H1 (cell line): ENCODE data around the gene MAST1. TPM values are rescaled to one million over a fixed set of nuclear protein-coding genes. Genes with fewer than 3 reads are reported as not detected.

Source experiments
- CHD7 ChIP-seq: fragments of 300-600 bp; sonication (generic); IDR thresholded peaks from 2 replicates; pipeline ENCODE4 v1.7.1; 2012; ENCODE audit warnings: low read length, moderate library complexity, mild to moderate bottlenecking, inconsistent platforms; ENCODE audit not compliant: insufficient replicate concordance
- polyA plus RNA-seq, 7 experiments: library from polyadenylated mRNA; depleted of rRNA in 3 of 7; stranded (reverse) in 5 of 7; unstranded in 2 of 7; fragments of >200 nt in 5 of 7; fragments of 200-250 nt in 2 of 7; gene quantifications; 1 replicate in 5 of 7; 2 replicates in 1 of 7; 4 replicates in 1 of 7; pipeline versions ENCODE4 v1.2.1 to v1.2.3, GENCODE V29; 2011 to 2013; ENCODE audit warnings: missing spikeins in 2 of 7, mixed read lengths in 2 of 7
- total RNA-seq: library from RNA; stranded (reverse); fragmentation: NEBNext Ultra II Directional; extraction: Animal tissue kit (Norgen Biotek cat#: 25700); gene quantifications from 2 replicates; pipeline ENCODE4 v1.2.1, GENCODE V29; 2021

The MAST1 gene
- total and polyA plus RNA-seq, 2 of the 8 experiments (the other 6 are each of a cell fraction or from before 2014, with no cell fraction given) = 15.6 to 28.3 TPM

GRCh38 chr19:12865746-12866415 is 27.6 kb downstream of the MAST1 start (continued):
- TF ChIP-seq CHD7 = no peak
